ENCODE measurements around the gene BEGAIN.

The BEGAIN gene

DNA sequence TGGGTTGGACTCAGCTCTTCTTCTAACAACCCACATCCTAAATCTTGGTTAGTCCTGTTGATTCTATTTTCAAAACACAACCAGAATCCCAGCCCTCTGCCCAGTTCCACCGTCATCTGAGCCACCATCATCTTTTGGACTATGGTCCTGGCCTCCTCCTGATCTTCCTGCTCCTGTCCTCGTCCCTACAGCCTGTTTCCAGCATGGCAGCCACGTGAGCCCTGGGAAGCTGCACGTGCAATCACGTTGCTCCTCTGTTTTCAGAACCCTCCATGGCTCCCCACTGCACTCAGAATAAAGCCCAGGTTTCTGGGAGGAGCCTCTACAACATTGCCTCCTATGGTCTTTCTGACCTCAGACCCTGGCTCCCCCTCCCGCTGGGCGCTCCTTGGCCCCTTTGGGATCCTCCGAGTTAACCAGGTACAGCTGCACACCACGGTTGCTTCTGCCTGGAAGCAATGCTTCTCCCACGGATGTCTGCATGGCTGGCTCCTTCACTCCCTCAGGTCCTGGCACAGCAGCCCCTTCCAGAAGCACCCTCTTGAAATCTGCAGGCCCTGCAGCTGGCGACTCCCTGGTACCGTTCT lies 44.5 kb downstream of the BEGAIN start:
- Mint-ChIP-seq H3K27ac (peak overlapping the region; percentile 8), H3K27me3 (ENCODE audit: low read depth) (peaks cover 3% of the 10 kb centered on the region), H3K36me3 (ENCODE audit: low read depth) (no peaks in the 10 kb centered on the region), H3K4me1 (ENCODE audit: low read depth) (peaks cover 12% of the 10 kb centered on the region), H3K4me3 (no peak overlapping the region), H3K9me3 (no peaks in the 10 kb centered on the region)
- DNase-seq (ENCODE audit: low spot score): no peak

DNA sequence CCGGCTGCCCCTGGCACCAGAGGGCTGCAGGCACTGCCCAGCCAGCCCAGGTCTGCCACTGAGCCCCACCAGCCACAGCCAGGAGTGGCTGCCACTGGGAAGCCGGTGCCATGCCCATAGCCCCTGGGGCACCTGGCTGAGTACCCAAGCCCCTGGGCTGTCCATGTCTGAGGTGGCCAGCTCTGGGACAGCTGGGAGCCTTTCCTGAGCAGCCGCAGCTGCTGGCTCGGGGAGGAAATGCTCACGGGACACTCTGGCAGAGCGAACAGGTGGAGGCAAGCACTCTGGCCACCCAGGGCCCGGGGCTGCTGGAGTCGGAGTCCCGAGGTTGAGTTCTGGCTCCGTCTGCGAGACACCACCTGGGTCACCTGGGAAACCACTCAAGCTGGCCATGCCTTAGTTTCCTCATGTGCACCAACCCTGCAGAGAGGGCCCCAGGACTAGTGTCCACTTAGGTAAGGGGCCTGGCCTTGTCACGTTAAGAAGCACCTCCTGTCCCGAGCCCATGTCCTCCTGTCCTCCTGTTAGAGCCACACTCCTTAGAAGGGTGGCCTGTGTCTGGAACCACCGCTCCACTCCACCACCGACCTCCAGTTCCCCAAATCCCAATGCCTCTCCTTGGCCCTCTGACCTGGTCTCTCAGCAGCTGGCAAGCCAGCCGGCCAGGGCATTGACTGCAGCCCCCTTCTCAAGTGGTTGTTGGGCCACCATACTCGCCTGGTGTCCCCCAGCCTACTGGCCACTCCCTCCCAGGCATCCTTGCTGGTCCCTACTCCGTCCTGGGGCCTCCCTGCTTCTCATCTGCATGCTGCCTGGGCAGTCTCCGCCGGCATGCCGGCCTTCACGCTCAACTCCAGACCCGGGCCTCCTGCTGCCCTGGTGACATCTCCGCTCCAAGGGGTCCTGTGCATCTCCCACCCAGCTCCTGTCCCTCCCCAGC lies 45.3 kb downstream of the BEGAIN start:
- no peak for DNase-seq (ENCODE audit: low spot score)
- Mint-ChIP-seq H3K36me3 (ENCODE audit: low read depth) (no peaks in the 10 kb centered on the region), H3K4me1 (ENCODE audit: low read depth) (peaks cover 9% of the 10 kb centered on the region), H3K27ac (no peak overlapping the region), H3K27me3 (ENCODE audit: low read depth) (no peaks in the 10 kb centered on the region), H3K9me3 (no peaks in the 10 kb centered on the region), H3K4me3 (no peak overlapping the region)

DNA sequence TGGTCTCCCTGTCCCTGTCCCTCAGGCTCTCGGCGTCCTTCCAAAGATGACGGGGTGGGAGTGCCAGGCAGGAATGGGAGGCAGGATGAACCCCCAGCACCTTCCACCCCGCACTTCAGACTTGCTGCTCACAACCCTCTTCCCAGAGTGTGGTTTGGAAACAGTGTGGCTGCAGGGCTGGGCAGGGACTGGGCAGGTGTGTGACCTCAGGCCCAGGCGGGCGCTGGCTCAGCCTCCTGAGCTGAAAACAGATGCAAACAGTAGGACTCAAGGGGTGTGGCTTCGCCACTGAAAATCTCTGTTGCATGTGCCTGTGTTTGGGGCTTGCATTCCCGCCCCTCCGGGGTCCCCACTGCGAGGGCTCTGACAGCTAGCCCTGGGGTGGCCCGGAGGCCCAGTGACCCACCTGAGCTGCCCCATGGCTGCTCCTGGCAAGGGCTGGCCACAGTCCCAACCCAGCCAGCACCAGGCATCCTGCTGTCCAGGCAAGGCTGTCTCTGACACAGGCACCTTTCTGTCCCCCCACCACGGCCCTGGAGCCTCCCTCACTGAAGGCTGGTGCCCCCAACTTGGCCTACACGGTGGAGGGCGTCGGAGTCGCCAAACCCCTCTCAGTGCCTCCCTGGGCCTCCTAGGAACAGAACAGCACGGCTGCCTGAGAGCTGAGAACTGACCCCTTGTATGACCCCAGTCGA lies 46.1 kb downstream of the BEGAIN start:
- DNase-seq (ENCODE audit: low spot score): no peak
- Mint-ChIP-seq H3K27me3 (ENCODE audit: low read depth) (no peaks in the 10 kb centered on the region), H3K9me3 (no peaks in the 10 kb centered on the region), H3K4me1 (ENCODE audit: low read depth) (peaks cover 7% of the 10 kb centered on the region), H3K27ac (no peak overlapping the region), H3K4me3 (no peak overlapping the region), H3K36me3 (ENCODE audit: low read depth) (no peaks in the 10 kb centered on the region)

- Mint-ChIP-seq H3K4me1 (ENCODE audit: low read depth) (peaks cover 2% of the 10 kb centered on the region), H3K9me3 (no peaks in the 10 kb centered on the region), H3K36me3 (ENCODE audit: low read depth) (no peaks in the 10 kb centered on the region), H3K27me3 (ENCODE audit: low read depth) (no peaks in the 10 kb centered on the region), H3K27ac (no peak overlapping the region), H3K4me3 (no peak overlapping the region)
- no peak for DNase-seq (ENCODE audit: low spot score)
Observed at GRCh38 chr14:100540141-100540925, 46.9 kb downstream of the BEGAIN start.

DNA sequence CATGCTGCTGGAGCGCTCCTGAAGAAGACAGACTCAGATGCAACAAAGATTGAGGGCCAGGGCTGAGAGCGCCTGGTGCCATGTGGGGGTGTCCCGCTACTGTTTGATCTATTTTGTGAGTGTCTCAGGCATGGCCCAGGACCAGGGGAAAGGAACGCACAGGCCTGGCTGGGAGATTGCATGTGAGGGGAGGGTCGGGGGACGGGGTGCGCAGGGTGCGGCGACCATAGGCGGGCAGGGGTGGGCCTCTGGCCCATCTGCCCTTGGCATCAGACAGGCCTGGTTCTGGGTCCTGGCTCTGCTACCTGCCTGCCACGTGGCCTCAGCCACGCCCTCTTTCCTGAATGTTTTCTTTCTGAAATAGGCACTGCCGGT lies 47.5 kb downstream of the BEGAIN start:
- no peak for DNase-seq (ENCODE audit: low spot score)

DNA sequence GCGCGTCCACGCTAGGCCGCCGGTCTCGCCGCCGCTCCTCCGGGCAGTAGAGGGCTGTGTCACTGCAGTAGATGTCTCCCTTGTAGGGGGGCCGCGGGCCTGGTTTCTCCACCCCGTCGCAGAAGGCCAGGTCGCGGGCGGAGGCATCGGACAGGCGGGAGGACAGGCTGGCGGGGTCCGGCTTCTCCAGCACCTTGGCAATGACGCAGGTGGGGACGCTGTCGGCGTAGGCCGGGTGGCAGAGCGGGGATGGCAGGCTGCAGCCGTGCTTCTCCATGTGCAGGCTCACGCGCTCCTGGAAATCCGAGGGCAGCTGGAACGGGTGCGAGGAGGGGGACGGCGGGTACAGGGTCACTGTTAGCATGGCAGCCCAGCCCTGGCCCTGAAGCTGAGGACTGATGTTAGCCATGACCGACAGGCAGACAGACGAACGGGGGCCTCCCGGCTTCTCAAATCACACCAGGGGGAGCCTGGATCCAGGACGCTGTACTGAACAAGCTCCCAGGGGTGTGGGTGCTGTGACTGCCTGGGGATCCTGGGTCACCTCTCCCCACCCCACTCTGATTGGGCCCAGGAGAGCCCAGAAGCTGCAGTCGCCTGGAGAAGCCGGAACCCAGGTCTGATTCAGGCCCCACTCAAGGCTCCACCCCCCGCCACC lies 48.1 kb downstream of the BEGAIN start:
- Mint-ChIP-seq H3K4me1 (ENCODE audit: low read depth) (peaks cover 5% of the 10 kb centered on the region), H3K27ac (no peak overlapping the region), H3K36me3 (ENCODE audit: low read depth) (no peaks in the 10 kb centered on the region), H3K27me3 (ENCODE audit: low read depth) (no peaks in the 10 kb centered on the region), H3K9me3 (no peaks in the 10 kb centered on the region), H3K4me3 (no peak overlapping the region)
- DNase-seq (ENCODE audit: low spot score): no peak

More for the DNA sequence above, 47.5 kb downstream of the BEGAIN start:
- H3K9me3 Mint-ChIP-seq: no peaks in the 10 kb centered on the region
- H3K27ac Mint-ChIP-seq: no peak overlapping the region
- H3K4me1 Mint-ChIP-seq (ENCODE audit: low read depth): no peaks in the 10 kb centered on the region
- no peaks in the 10 kb centered on the region for H3K36me3 Mint-ChIP-seq (ENCODE audit: low read depth)
- H3K4me3 Mint-ChIP-seq: no peak overlapping the region
- H3K27me3 Mint-ChIP-seq (ENCODE audit: low read depth): no peaks in the 10 kb centered on the region

- H3K4me1 Mint-ChIP-seq (ENCODE audit: low read depth): peaks cover 8% of the 10 kb centered on the region
- H3K36me3 Mint-ChIP-seq (ENCODE audit: low read depth): no peaks in the 10 kb centered on the region
- no peak overlapping the region for H3K27ac Mint-ChIP-seq
Observed at GRCh38 chr14:100538351-100539002, 48.7 kb downstream of the BEGAIN start.

DNA sequence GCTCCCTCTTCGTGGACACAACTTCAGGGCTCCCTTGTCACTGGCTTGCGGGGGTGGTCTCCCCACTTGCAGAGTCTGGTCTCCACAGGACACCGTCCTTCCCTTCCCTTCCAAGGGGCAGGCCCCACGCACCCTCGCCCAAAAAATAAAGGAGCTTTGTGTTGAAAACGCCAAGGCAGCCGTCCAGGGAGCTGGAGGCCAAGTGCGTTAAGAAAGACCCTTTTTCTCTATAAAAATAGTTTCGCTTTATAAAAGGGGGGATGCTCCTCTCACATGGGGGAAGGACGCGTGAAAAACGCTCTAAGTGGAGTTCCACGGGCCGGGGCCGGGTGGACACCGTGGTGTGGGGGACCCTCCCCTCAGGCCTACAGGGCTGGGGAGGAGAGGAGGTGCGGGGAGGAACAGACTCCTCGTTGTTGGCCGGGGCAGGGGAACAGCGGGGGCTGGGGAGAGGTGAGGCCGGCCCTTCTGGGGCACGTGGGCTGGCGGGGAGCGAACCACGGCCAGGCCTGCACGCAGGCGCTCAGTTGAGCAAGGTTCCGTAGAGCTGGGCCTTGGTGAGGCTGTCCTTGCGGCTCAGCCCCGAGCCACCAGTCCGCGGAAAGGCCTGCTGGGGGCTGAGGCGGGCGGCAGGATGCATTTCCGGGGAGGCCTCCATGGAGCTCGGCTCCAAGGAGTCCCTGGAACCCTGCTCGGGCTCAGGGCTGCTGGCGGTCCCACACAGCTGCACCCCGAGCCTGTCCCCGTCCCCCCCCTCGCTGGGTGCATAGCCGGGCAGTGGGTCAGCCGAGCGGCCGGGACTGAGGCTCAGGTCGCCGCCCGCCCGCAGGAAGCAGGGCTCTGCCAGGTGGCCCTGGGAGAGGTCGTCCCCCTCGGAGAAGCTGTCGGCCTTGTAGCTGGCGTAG lies 49.5 kb downstream of the BEGAIN start:
- Mint-ChIP-seq H3K27me3 (ENCODE audit: low read depth) (no peaks in the 10 kb centered on the region), H3K4me3 (no peak overlapping the region), H3K9me3 (no peaks in the 10 kb centered on the region), H3K27ac (no peak overlapping the region), H3K36me3 (ENCODE audit: low read depth) (no peaks in the 10 kb centered on the region), H3K4me1 (ENCODE audit: low read depth) (peaks cover 11% of the 10 kb centered on the region)
- DNase-seq (ENCODE audit: low spot score): no peak

More at GRCh38 chr14:100538351-100539002, 48.7 kb downstream of the BEGAIN start:
- no peak overlapping the region for H3K4me3 Mint-ChIP-seq
- H3K27me3 Mint-ChIP-seq (ENCODE audit: low read depth): no peaks in the 10 kb centered on the region
- no peaks in the 10 kb centered on the region for H3K9me3 Mint-ChIP-seq
- no peak for DNase-seq (ENCODE audit: low spot score)

- no peak overlapping the region for H3K27ac Mint-ChIP-seq
- H3K4me1 Mint-ChIP-seq (ENCODE audit: low read depth): peaks cover 11% of the 10 kb centered on the region
- H3K27me3 Mint-ChIP-seq (ENCODE audit: low read depth): no peaks in the 10 kb centered on the region
- H3K36me3 Mint-ChIP-seq (ENCODE audit: low read depth): no peaks in the 10 kb centered on the region
- DNase-seq (ENCODE audit: low spot score): no peak
- no peak overlapping the region for H3K4me3 Mint-ChIP-seq
- H3K9me3 Mint-ChIP-seq: no peaks in the 10 kb centered on the region
Observed at GRCh38 chr14:100536721-100537445, 50.3 kb downstream of the BEGAIN start.

- no peak overlapping the region for H3K4me3 Mint-ChIP-seq
- no peaks in the 10 kb centered on the region for H3K36me3 Mint-ChIP-seq (ENCODE audit: low read depth)
- DNase-seq (ENCODE audit: low spot score): no peak
- peak overlapping the region; percentile 5 for H3K27ac Mint-ChIP-seq
- no peaks in the 10 kb centered on the region for H3K9me3 Mint-ChIP-seq
- H3K27me3 Mint-ChIP-seq (ENCODE audit: low read depth): no peaks in the 10 kb centered on the region
- peaks cover 11% of the 10 kb centered on the region for H3K4me1 Mint-ChIP-seq (ENCODE audit: low read depth)
Observed at GRCh38 chr14:100536121-100536510, 51.1 kb downstream of the BEGAIN start.

- peak overlapping the region; percentile 5 for H3K27ac Mint-ChIP-seq
- H3K27me3 Mint-ChIP-seq (ENCODE audit: low read depth): no peaks in the 10 kb centered on the region
- H3K4me1 Mint-ChIP-seq (ENCODE audit: low read depth): peaks cover 11% of the 10 kb centered on the region
- no peak overlapping the region for H3K4me3 Mint-ChIP-seq
- no peaks in the 10 kb centered on the region for H3K9me3 Mint-ChIP-seq
- DNase-seq (ENCODE audit: low spot score): no peak
- H3K36me3 Mint-ChIP-seq (ENCODE audit: low read depth): no peaks in the 10 kb centered on the region
Observed at GRCh38 chr14:100535287-100536120, 51.7 kb downstream of the BEGAIN start.

Data from T-helper 2 cell treated with Interferon-gamma antibody and Interleukin-4, amounts not matched to agents 5 μg/mL and 100 μg/mL, for 36 hours (primary cell).